ENCODE results near the gene PPP4R3B.
"Not testable (repeated sequence)": the region's sequence is repeated elsewhere in the genome, so short reads cannot be mapped to it uniquely, and the experiment has no call there.

The PPP4R3B gene

DNA sequence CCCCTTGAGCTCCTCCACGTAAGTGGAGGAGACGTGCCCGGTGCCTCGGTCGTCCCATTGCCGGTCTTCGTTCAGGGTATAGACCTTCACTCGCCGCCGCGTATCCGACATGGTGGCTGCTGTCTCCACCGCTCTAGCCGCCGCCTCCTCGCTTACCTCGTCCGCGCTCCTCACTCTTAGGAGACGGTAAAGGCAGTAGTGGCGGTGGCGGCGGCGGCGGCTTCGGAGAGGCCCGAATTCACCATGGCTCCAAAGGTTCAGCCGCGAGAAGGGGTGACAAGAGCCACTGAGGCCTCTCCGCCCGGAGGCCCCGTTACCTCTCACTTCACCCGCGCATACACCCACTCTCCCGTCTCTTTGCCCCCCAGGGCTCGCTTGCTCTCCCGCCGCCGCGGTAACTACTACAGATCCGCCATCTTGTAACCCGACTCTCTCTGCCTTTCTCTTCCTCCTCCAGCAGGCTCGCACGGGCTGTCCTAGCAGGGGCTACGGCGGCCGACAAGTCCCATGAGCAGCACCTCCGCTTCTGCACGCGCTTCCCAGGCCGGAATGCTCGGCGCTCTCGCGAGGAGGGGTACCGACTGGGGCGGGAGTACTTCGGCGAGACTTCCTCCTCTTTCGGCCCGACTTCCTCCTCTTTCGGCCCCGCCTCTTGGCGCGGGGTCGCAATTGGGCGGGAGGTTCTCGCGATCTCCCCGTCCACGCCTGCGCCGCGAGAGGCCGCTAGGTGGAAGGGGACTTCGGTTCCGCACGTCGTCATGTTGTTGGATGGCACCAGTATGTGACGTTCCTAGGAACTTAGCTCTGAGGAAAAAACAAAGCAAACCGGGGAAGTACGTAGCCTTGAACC, at the start of gene PPP4R3B:
Gene PPP4R3B, minus strand, starts transcription at position 448 of the 850 bp plus-strand sequence. Its CDS starts 337 bp downstream, at position 111.
- peak; percentile 98 for DNase-seq (ENCODE audit: low read depth)

DNA sequence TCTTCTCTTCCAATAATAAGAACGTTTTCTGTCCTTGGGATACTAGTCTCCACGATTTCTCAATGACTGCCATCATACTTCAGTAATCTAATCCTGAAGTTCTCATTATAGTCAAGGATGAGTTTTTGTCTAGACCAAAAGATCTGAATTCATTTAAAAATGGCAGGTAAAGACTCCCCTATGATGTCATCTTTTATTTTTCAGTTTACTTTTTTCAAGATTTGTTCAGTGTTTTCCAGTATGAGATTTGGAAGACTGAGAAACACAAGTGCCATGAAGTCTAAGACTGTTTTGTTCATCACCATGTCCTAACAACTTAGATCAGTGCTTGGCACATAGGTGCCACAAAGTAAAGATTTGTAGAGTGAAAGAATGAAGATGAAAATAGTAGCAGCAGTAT, 35.8 kb upstream of the PPP4R3B start:
- no peak for DNase-seq (ENCODE audit: low read depth)

DNA sequence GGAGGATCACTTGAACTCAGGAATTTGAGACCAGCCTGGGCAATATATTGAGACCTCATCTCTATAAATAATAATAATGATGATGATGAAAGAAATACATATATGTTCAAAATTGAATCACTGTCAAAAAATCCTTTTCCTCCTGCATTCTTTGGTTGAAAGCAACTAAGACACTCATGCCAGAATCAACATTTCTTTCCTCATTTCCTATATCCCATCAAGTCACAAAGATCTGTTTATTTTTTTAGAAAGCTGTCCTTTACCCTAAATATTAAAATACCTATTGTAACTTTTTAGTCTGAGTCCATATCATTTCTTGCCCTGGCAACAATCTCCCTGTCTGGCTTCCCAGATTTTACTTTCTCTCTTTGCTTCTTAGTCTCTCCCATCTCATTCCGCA, 31.8 kb upstream of the PPP4R3B start:
- DNase-seq (ENCODE audit: low read depth), result no peak

DNA sequence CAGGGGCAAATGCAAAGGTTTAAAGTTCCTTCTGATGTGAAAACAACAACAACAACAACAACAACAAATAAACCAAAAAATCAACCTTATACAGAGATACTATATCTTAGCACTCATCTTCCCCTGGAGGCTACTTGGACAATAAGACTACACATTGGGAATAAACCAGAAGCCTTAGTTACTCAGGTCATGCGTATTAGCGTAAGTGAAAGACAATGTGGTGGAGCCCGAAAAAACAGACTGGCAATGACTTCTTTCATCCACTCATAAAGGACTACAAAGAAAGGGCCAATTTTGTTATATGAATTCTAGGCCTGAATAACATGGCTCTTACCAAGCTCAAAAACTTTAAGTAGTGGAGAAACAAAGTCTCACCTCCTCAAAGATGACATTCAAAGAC, 19.4 kb upstream of the PPP4R3B start:
- DNase-seq (ENCODE audit: low read depth), result no peak

DNA sequence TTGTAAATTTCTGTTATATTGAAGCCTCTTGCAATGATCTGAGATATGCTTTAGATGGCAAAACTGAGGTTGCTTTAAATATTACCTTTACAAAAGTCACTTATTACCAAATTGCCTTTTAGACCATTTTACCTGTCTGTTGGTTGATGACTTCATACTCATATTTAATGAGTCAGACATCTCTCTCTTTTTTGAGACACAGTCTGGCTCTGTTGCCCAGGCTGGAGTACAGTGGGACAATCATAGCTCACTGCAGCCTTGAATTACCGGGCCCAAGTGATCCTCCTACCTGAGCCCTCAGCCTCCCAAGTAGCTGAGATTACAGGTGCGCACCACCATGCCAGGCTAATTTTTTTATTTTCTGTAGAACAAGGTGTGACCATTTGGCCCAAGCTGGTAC, 11.5 kb upstream of the PPP4R3B start:
- DNase-seq (ENCODE audit: low read depth), result no peak

DNA sequence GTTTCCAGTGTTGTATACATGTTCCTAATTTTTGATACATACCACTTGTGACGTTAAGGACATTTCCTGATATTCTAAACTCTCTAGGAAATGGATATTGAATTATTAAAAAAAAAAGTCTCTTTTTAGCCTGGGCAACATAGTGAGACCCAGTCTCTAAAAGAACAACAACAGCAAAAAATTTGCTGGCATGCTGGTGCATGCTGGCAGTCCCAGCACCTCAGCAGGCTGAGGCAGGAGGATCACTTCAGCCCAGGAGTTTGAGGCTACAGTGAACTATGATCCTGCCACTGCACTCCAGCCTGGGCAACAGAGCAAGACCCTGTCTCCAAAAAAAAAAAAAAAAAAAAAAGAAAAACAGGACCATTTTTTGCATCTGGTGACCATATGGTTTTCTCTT, 10.5 kb upstream of the PPP4R3B start:
- no peak for DNase-seq (ENCODE audit: low read depth)

DNA sequence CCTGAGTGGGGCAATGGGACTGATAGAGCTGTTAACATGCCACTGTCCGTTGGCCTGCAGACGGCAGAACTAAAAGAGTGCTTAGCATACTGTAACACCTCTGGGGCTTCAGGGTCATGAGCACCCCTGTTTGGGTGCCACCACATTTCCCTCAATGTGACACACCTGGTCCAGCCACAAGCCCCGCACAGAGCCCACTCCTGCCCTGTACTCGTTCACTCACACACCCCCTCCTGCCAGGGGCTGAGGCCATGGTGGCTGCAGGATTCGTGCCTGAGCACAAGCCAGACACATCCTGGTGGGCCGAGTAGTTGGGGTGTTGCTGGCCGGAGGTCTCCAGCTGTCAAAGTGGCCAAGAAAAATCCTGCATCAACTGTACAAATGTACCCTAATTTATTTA, 4.4 kb upstream of the PPP4R3B start:
- no peak for DNase-seq (ENCODE audit: low read depth)

DNA sequence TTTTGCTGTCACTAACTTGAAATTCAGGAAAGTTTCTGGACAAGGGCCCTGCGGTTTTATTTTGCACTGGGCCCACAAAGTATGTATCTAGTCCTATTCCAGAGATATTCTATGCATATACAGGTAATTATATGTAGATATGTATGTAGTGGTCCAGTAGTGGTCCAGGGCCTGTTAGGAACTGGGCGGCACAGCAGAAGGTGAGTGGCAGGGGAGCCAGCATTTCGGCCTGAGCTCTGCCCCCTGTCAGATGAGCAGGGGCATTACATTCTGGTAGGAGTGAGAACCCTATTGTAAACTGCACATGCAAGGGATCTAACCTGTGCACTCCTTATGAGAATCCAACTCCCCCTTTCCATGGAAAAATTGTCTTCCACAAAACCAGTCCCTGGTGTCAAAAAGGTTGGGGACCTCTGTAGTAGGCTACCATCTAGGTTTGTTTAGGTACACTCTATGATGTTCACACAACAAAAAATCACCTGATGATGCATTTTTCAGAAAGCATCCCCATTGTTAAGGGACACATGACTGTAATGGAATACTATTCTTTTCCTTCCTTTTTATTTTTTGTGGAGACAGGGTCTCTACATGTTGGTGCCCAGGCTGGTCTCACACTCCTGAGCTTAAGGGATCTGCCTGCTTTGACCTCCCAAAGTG, 2.8 kb upstream of the PPP4R3B start:
- no peak for DNase-seq (ENCODE audit: low read depth)

DNA sequence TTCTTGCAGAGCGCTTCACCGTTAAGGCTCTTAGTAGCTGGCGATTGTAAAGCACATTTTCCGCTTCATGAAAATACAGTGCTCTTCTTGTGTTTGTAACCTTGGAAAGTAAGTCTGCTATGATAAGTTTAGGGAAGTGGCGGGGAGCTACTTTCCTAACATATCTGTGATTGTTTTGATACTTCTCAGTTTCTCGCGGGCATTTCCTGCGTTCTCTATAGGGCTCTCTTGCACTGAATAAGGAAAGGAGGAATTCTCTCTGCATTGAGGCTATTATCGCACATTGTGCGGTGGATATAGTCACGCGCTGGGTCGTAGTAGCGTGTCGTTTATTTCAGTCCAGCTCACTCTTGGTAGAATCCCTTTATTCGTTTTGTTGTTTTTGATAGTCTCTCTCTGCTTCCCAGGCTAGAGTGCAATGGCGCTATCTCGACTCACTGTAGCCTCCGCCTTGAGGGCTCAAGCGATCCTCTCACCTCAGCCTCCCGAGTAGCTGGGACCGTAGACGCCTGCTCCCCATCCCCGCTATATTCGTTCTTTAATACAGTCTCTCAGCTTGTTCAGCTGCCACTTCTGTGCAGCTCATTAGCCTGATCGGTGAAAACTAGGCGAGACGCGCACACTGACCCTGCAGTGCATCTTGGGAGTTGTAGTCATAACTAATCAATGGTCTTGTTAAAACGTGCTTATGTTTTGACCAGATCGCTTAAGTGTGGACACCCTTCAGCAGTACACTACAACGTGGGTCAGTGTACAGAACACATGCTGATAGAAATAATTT, 1.0 kb upstream of the PPP4R3B start:
- peak; percentile 34 for DNase-seq (ENCODE audit: low read depth)

DNA sequence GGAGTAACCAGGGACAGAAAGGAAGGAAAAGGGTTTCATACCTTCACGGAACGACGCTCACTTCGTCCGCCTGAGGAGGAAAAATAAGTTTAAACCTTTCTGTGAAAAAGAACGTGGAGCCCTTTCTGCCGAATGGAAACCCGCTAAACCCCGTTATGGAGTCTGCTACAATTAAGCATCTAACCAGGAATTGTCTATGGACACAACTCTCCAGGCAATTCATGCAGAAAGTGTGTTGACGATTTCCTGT, 528 bp upstream of the PPP4R3B start:
- DNase-seq (ENCODE audit: low read depth), result no peak

DNA sequence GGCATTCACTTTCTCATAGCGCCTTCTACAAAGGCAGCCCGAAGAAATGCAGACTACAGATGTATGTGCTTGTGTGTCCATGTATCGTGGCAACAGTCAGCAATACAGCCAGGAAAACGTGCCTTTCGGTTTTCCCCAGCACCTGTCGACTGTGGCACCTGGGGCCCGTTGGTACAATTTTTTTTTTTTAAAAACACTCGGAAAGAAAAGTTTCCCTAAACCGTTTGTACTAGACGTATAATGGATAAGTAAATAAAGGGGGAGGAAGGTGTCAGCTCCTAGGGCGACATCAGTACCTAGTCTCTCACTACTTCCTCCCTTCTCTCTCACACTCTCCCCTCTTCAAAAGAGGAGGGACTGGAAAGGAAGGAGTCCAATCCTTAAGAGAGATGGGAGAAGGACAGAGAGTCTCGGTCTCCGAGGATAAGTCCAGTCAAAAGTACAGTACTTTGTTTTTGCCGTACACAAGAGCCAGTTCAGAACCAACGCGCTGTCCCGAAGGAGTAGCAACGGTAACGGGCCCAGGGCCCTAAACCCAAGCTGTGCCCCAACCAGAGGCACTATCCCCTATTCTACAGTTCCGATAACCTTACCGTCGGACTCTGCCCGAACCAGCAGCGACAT, 759 bp downstream of the PPP4R3B start:
- DNase-seq (ENCODE audit: low read depth), result peak; percentile 7

DNA sequence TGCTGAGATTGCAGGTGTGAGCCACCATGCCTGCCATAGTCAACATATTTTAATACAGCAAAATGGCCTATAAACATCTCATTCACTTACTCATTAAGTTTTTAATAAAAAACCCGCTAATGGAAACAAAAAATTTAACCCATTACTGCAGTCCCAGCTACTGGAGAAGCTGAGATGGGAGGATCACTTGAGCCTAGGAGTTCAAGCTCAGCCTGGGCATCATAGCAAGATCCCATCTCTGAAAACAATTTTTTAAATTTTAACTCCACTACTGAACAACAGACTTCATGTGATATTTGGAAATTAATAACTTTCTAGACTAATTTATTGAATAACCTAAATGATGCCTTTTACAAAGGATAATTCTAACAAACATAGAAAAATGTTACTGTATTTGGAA, 5.4 kb downstream of the PPP4R3B start:
- DNase-seq (ENCODE audit: low read depth), result no peak

DNA sequence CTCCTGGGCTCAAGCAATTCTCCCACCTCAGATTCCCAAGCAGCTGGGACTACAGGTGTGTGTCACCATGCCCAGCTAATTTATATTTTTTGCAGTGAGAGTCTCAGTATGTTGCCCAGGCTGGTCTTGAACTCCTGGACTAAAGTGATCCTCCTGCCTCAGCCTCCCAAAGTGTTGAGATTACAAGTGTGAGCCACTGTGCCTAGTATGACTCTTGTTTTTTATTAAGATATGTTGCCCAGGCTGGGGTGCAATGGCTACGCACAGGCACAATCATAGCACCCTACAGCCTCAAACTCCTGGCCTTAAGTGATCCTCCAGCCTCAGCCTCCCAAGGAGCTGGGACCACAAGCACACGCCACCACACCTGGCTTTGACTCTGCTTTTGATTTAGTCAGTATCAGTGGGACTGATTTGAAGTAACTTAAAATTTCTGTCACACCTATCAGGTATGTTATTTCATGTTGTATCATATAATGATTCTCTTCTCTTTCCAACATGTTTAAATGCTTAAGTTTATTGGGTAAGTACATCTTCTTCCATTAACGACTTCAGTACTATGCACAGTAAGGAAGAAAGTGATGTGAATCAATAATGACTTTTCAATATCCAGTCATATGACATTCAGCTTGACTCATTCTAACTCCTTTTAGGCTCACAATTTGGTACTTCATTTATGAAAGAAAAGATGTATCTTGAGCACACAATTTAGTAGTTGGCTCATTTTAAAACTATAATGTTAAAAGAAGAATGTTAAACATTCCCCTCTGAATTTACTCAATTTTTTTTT, 6.3 kb downstream of the PPP4R3B start:
- no peak for DNase-seq (ENCODE audit: low read depth)

DNA sequence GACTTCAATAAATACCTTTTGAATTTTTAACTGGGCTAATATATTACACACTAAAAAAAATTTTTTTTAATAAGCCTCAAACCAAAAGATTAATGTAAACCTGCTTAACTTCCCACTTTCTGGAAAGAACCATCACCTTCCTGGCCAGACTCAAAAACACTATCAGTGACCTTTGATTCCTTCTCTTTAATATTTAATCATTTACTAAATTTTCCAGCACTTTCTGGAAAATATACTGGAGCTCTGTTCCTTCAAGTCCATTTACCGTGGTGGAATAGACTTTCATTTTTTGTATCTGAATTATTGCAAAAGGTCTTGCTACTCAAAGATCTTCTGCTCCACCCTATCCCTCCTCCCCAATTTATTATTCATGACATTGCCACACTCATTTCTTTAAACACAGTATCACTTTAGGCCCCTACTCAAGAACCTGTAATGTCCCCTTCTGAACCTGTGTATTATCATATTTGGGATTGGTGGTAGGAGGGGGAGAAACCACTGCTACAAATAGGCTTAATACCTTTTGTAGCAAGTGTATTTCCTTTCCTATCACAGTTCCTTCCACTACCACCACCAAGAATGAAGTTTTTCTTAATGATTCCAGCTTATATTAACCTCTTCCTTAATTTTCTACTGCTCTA, 7.4 kb downstream of the PPP4R3B start:
- DNase-seq (ENCODE audit: low read depth), result no peak

DNA sequence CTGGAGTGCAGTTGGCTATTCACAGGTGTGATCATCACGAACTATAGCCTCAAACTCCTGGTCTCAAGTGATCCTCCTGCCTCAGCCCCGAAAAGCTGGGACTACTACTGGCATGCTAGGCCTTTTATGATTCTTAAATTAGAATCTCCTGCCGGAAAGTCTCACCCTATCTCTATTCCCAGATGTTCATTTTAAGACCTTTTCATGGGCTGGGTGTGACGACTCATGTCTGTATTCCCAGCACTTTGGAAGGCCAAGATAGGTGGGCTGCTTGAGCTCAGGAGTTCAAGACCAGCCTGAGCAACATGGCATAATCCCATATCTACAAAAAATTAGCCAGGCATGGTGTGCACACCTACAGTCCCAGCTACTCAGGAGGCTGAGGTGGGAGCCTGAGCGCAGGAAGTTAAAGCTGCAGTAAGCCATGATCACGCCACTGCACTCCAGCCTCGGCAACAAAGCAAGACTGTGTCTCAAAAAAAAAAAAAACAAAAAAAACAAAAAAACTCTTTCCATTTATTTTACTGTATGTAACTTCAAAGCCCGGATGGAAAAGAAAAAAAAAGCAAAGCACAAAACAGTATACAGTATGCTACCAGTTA, 8.1 kb downstream of the PPP4R3B start:
- no peak for DNase-seq (ENCODE audit: low read depth)

DNA sequence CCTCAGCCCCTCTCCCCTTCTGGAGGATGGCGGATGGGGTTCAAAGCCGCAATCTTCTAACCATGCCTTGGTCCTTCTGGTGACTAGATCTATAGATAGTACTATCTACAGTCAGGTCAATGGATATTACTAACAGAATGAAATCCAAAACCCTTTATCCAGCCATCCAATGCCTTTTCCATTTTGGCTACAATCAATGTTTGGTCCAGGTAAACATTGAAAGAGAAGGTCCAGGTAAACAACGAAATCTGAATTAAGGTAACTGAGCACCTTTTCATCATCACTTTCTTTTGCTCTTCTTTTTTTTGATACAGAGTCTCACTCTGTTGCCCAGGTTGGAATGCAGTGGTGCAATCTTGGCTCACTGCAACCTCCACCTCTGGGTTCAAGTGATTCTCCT, 9.7 kb downstream of the PPP4R3B start:
- DNase-seq (ENCODE audit: low read depth), result no peak

DNA sequence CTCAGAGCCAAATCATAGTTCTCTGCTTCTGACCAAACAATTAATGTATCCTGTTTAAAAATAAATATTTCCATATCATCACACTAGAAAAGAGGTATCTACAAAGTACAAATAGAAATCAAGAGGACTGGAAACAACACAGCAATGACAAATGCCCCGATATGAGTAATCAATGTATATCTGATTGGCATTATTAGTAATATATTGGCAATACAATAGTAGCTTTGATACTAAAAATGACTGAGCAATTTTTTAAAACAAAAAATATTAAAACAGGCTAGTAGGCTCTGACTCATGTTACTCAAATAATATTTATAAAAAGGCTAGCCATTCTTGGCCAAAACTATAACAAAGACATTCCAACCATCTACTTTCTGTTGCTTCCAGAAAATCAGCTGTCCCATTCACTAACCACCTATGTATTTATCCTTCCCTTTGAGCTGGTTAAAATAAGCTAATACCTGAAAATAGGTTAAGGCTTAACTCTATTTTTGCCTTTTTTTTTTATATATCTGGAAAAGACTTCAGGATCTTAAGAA, 13.3 kb downstream of the PPP4R3B start:
- DNase-seq (ENCODE audit: low read depth), result no peak

DNA sequence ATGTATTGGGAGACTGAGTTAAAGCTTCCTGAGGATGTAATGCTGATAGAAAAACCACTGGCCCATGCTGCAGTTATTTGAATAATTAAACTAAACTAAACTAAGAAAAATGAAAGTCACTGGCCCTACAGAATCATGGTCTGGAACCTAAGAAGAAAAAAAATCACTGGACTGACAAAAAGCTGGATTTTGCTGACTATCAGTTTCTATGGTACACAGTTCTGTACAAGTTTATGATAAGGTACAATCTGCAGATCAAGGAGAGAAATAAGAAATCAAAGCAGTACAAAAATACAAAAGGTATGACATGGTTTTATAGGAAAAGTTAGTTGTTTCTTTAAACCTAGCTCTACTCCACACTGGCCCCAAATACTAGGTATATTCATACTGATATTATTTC, 15.6 kb downstream of the PPP4R3B start:
- no peak for DNase-seq (ENCODE audit: low read depth)

DNA sequence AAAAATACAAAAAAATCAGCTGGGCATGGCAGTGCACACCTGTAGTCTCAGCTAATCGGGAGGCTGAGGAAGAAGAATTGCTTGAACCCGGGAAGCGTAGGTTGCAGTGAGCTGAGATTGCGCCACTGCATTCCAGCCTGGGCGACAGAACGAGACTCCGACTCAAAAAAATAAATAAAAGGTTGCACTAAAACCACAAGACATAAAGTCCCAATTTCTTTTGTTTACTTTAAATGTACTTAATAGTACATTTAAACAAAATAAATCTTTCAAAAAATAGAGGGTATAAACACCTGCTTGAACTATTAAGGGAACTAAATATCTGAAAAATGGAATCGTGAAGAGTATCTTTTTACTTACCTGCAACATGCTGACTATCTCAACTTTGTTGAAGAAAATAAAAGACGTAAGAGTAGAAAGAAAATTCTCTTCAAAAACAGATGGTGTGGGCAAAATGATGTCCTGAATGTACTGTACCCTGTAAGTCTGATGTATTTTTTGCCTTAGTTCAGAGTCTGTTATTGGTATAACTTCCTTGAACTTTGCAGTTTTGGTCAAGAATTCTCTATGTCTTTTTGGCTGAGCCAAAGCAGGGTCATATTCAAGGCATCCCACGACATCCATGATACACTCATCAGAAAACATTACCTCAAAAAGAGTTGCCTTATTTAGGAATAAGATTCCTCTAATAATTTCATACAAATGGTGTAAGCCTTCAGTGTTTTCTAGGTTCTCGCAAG, 19.2 kb downstream of the PPP4R3B start:
- DNase-seq (ENCODE audit: low read depth), result no peak

DNA sequence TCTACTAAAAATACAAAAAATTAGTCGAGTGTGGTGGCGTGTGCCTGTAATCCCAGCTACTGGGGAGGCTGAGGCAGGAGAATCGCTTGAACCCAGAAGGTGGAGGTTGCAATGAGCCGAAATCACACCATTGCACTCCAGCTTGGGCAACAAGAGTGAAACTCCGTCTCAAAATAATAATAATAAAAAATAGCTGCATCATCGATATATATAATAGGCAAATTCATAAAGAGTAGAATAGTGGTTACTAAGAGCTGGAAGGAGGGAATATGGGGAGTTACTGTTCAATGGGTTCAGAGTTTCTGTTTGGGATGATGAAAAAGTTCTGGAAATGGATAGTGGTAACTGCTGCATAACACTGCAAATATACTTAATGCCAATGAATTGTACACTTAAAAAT, 20.6 kb downstream of the PPP4R3B start:
- DNase-seq (ENCODE audit: low read depth), result not testable (repeated sequence)
